ENCODE measurements around the gene SLC41A1. TPM values are rescaled to one million over a fixed set of nuclear protein-coding genes. Genes with fewer than 3 reads are reported as not detected.

The SLC41A1 gene
- total RNA-seq, 1 experiment from 2014 or later = 7.2 TPM

DNA sequence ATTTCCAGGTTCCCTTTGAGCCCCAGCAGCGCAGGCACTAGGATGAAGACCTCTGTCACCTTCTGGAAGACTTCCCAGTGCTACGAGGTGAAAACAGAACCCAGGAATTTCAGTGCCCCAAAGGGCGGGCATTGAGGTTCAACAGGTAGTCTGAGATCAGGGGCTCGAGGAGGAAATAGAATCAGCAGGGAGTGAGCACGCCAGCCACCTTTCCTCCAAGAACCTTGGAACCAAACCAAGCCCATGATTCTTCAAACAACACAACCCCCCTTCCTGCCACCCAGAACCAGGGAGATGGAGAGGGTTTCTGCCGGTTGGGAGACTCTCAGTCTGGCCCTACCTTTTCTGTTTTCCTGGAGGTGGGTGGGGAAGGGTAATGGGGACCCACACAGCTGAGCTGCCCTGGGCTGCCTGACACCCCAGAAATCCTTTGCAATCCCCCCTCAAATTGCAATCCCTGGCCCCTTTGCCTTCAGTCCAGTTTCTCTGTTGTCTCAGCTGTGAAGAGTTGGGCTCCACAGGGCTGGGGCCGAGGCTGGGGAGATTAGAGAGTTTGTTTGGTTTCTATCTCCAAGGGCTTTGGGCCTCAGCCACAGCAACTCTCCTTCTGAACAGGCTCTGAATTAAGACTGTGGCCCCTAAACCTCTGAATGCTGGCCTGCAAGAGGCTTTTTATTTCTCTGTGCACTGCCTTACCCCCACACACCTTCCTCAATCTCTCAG, 11.9 kb downstream of the SLC41A1 start:
- no peak overlapping the region for H3K4me3 ChIP-seq
- H3K27me3 ChIP-seq = no peaks in the 10 kb centered on the region
- DNase-seq = no peak
- no peaks in the 10 kb centered on the region for H3K9me3 ChIP-seq
- H3K36me3 ChIP-seq = peaks cover 61% of the 10 kb centered on the region

DNA sequence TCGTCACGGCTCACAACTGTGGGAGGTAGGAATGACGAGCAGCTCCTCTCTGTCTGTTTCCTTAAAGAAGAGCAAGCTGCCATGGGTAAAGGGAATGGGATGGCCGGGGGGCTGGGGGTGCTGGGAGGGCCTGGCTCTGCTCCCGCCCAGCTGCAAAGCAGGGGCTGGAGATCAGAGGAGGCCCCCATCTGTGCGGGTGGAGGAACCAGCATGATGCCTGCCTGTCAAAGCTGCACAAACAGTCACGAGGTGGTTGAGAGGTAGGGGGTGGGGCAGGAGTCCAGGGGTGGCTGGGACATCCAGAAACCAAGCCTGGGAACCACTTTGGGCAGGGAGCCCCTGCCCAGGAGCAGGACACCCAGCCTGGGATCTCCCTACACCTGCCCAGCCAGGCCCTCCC, 12.6 kb downstream of the SLC41A1 start:
- peaks cover 61% of the 10 kb centered on the region for H3K36me3 ChIP-seq
- DNase-seq = no peak
- H3K27me3 ChIP-seq = no peaks in the 10 kb centered on the region
- H3K4me3 ChIP-seq = no peak overlapping the region
- no peaks in the 10 kb centered on the region for H3K9me3 ChIP-seq

DNA sequence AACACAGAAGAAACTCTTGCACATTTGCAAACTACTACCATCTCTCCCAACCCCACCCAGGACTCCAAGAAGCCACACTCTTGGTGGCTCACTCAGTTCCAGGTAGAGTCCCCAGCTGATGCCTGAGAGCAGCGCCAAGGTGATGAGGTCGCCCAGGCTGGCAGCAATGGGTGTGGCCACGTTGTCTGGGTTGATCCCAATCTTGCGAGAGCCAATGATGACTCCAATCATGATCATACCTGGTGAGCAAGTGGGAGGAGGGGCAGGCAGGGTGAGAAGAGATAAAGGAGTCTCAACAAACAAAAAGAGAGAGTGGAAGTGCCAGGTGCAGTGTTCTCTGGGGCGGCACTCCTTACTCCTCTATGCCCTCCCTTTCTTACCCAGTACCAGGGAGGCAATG, 14.4 kb downstream of the SLC41A1 start:
- H3K27me3 ChIP-seq = no peaks in the 10 kb centered on the region
- H3K4me3 ChIP-seq = no peak overlapping the region
- H3K36me3 ChIP-seq = peaks cover 65% of the 10 kb centered on the region
- DNase-seq = no peak
- H3K9me3 ChIP-seq = no peaks in the 10 kb centered on the region

DNA sequence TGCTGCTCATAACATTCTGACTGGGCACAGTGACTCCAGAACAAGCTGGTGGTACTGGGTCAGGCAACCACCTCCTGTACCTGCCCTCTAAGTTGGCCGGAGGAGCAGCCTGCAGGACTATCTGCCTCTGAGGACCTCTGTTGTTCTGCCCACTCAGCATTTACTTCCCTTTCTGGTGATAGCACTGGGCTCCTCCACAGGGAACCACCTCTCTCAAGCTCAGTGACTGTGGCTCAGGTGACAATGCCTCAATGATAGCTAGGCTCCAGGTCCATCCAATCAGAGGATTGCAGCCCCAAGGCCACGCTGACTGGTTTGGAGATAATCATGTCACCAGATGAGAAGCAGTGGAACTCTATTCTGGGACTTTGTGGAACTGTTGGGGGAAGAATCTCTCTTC, 15.8 kb downstream of the SLC41A1 start:
- Histone ChIP-seq H3K36me3 (peaks cover 69% of the 10 kb centered on the region), H3K9me3 (no peaks in the 10 kb centered on the region), H3K27me3 (no peaks in the 10 kb centered on the region), H3K4me3 (no peak overlapping the region)
- DNase-seq = no peak

DNA sequence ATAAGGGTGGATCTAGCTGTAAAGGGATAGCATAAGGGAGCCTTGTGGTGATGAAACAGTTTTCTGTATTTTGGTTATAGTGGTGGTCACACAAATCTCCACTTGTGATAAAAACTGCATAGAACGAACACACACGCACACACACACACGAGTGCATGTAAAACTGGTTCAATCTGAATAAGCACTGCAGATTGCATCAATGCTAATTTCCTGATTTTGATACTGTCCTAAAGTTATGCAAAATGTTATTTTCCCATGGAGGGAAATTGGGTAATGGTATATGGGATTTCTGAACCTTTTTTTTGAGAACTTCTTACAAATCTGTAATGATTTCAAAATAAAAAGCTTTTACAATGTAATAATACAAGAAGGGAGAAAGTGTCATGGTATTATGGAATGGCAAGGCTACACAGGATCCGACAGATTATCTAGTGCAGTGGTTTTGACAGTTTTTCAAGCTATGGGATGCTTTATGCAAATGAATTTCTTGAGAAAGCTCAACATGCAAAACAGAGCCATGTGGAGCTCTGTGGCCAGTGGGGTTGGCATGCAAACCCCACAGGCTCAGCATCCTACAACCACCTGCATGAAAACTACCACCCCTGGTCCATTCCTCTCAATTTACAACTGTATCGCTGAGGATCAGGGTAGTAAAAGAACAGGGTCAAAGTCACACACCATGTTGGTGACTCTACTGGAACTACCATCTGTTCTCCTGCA, 18.8 kb downstream of the SLC41A1 start:
- DNase-seq = no peak
- peaks cover 67% of the 10 kb centered on the region for H3K36me3 ChIP-seq
- H3K4me3 ChIP-seq = no peak overlapping the region
- H3K27me3 ChIP-seq = no peaks in the 10 kb centered on the region
- H3K9me3 ChIP-seq = no peaks in the 10 kb centered on the region

DNA sequence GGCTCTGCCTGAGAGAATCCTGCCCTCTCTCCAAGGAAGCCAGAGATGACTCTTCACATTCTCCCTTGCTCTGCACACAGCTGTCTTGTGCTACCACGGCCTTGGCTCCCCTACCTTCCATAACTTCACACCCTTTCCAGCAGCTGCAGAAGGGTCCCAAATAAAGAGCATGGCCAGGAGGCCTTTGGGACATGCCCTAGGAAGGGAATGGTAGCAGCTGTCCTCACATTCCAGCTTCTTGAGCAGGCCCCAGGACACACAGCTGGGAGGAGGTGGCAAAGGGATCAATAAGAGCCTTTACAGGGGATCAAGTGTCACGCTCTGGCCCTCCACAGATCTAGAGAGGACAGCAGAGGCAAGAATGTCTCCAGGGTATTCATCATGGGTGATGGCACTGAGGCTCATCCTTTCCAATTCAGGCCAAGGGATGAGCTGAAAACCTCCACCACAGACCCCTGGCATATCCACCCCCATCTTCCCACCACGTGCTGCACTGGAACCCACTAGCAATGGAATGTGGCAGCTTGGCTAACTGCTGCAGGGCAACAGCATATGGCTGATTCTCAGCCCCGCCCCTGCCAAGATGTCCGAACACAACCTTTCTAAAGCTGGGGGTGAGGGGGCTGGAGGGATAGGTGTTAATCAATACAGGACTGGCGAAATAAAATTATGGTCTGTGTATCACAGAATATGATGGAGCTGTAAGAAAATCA, 19.9 kb downstream of the SLC41A1 start:
- Histone ChIP-seq H3K36me3 (peaks cover 60% of the 10 kb centered on the region), H3K4me3 (no peak overlapping the region)
- DNase-seq = no peak

DNA sequence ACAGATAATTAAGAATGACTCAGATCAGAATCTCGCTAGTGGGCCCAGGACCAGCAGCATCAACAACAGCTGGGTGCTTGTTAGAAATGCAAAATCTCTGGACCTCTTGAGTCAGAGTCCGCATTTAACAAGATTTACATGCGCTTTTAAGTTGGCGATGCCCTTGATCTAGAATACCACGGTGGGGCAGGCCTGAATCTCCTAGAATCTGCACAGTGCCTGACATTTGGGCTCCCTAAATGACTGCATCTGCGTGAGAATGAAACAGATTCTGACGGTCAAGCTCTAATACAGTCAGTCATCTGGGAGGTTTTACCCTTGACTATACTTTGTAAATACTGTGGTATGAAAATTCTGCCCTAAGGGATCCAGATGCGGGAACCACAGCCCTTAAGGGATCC, 20.5 kb downstream of the SLC41A1 start:
- H3K36me3 ChIP-seq = peaks cover 56% of the 10 kb centered on the region
- no peaks in the 10 kb centered on the region for H3K27me3 ChIP-seq
- no peak overlapping the region for H3K4me3 ChIP-seq
- no peaks in the 10 kb centered on the region for H3K9me3 ChIP-seq
- DNase-seq = no peak

More for the DNA sequence above, 19.9 kb downstream of the SLC41A1 start:
- H3K9me3 ChIP-seq = no peaks in the 10 kb centered on the region
- no peaks in the 10 kb centered on the region for H3K27me3 ChIP-seq

DNA sequence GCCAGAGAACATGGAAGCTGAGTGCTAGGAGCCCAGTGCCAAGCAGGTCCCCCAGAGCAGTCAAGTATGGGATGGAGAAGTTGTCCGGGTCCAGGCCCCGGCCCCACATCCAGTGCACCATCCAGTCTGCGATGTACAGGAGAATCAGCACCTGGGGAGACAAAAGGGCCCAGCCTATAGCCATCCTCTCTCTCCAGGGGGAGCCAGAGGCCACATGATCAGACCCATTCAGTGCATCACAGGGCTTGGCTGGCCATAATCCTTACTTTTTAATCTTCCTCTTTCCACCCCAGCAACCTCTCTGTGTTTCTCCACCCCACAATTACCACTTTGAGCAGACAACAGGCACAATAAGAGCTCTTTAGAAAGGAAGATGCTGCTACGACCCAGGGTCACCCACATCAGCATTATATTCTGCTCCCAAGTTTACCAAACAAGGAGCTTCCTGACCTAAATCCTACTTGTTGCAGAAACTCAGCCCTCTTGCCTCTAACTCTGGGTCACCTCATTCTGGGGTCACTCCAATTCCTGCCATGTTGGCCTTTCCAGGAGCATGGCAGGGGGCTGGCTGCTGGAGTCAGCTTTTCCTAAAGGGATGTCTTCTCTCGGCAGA, 21.3 kb downstream of the SLC41A1 start:
- no peak overlapping the region for H3K4me3 ChIP-seq
- no peaks in the 10 kb centered on the region for H3K27me3 ChIP-seq
- no peaks in the 10 kb centered on the region for H3K9me3 ChIP-seq
- DNase-seq = peak; percentile 43
- H3K36me3 ChIP-seq = peaks cover 50% of the 10 kb centered on the region

DNA sequence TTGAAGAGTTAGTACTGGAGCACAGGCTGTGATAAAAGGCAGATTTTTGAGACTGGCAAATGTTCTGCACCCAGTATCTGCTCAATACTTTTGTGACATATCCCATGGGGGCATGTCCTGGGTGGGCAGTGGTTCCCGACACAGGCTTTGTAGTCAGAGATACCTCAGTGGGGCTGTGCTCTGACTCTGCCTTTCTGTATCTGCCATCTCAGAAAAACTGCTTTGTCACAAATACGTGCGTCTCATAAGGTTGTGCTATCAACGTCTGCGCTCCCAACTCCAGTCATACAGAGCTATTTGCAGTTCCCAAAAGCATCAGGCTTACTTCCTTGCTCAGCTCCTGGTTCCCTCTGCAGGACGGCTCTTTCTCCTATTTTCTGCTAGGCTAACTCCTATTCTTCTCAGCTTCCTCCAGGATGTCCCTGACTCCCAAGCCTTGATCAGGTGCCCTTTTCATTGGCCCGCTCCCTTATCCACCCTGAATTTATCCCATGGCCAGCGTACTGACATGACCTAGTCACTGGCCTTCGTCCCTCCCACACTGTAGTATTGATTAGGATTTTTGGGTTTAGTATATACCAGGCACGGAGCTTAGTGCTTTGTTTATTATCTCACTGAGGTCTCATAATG, 25.6 kb downstream of the SLC41A1 start:
- peaks cover 20% of the 10 kb centered on the region for H3K36me3 ChIP-seq
- DNase-seq = no peak
- no peaks in the 10 kb centered on the region for H3K27me3 ChIP-seq
- no peaks in the 10 kb centered on the region for H3K9me3 ChIP-seq
- H3K4me3 ChIP-seq = no peak overlapping the region

DNA sequence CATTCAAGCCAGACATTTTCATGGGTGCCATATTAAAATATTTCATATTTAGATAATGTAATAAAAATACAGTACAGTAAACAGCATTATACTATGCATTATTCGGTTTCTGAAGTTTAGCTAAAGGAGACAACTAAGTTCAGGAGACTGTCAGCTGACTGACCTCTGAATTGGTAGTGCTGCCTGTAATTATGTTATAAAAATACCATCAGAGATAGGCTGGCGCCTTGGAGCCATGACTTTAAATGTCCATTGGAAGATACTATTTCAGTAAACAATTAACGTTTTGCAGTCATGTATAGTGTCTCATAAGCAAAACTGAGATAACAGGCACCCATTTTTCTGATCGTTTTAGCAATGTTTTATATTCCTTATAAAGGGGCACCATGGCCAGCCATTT, 26.4 kb downstream of the SLC41A1 start:
- Histone ChIP-seq H3K36me3 (peaks cover 20% of the 10 kb centered on the region), H3K4me3 (no peak overlapping the region), H3K9me3 (no peaks in the 10 kb centered on the region), H3K27me3 (no peaks in the 10 kb centered on the region)
- no peak for DNase-seq

DNA sequence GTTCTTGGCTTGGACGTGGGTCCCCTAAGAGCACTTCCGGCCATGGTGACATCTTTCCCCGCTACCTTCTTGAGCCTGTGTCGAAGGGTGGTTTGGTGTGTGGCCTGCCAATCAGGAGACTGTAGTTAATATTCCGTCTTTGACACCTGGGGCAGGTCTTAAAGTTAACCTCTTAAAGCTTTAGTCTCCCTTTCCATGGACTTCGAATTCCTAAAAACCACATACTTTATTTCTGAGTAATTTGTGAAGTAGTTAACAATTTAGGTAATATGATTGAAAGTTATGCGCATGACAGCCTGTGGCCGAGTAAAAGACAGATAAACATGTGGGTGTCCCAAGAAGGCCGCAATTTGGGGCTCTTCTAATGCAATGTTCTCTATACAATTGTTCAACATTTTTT, 27.6 kb downstream of the SLC41A1 start:
- no peak for DNase-seq
- Histone ChIP-seq H3K9me3 (no peaks in the 10 kb centered on the region), H3K36me3 (peaks cover 9% of the 10 kb centered on the region), H3K27me3 (no peaks in the 10 kb centered on the region), H3K4me3 (no peak overlapping the region)

DNA sequence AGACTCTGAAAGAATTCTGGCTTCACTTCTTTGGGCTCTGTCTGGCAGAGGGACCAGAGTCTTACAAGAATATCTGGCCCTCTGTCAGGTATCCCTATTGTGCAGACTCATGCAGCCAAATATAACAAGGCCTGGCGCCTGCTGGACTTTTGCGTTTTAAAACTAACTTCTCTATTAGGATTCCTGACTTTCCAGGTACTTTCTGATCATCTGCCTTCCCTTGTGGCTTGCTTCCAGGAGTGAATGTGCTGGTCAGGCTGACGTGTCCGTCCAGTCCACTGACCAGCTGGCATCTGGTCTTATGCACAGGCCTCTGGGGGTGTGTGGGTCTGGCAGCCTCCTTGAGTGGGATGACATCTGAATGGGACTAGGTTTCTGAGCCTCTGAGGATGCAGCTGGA, 29.1 kb downstream of the SLC41A1 start:
- Histone ChIP-seq H3K4me3 (no peak overlapping the region), H3K27me3 (no peaks in the 10 kb centered on the region), H3K36me3 (no peaks in the 10 kb centered on the region), H3K9me3 (no peaks in the 10 kb centered on the region)
- DNase-seq = peak; percentile 91

DNA sequence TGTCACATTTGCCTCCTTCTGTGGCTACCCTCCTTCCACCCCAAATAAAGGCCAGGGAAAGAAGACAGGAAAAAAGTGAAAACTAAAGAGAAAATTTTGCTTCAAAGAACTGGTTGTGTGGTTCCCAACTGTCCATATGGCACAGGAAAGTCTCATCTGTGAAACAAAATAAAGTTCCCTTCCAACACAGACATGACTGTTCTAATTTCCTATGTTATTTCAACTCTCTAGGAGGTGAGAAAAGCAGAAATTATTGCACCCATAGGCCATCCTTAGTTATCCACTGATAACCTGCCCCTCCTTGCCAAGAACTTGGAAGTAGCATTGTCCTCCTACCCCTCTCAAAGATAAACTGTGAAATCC, 29.6 kb downstream of the SLC41A1 start:
- Histone ChIP-seq H3K36me3 (no peaks in the 10 kb centered on the region), H3K4me3 (no peak overlapping the region), H3K9me3 (no peaks in the 10 kb centered on the region), H3K27me3 (no peaks in the 10 kb centered on the region)
- DNase-seq = no peak

DNA sequence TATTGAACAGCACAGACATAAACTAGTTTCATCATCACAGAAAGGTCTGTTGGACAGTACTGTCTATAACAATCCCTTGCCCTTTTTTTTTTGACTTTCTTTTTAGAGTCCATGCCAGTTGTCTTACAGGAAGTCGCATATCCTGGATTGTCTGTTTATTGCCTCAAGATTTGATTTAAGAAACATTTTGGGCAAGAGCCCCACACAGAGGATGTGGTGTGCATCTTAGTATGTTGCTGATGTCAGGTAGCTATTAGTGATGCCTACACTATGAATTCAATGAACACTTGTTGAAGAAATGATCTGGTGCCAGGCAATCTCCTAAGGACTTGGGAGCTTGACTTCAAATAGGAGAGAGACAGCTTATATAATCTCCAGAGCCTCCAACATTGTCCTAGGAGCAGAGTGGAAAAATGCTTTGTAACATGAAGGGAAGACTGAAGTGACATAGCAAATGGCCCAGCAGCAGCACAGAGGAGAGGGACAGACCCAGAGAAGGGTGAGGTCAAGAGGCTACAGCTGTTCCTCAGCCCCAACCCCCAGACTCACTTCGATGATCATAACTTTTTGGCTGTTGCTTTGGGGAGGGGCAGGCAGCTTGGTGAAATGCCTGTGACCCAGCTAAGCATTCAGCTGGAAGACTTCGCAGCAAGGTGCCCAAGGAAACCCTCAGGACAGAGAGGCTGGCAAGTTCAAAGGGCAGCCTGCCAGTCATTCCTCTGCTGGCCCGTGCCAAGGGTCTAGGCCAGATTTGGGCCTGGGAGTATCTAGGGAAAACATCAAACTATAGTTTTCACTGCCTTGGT, 30.2 kb downstream of the SLC41A1 start:
- H3K9me3 ChIP-seq = no peaks in the 10 kb centered on the region

DNA sequence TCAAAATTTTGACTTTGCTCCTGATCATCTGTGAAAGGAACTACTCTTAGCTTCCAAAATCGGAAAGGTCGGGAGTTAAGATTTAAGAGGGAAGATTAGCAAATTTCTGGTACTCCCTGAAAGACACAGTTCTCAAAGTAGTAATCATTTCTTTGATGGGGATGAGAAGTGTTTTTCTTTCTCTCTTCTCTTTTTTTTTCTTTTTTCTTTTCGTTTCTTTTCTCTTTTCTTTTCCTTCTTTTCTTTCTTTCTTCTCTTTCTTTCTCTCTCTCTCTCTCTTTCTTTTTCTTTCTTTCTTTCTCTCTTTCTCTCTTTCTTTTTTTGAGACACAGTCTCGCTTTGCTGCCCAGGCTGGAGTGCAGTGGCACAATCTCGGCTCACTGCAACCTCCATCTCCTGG, 32.7 kb downstream of the SLC41A1 start:
- no peaks in the 10 kb centered on the region for H3K36me3 ChIP-seq
- H3K4me3 ChIP-seq = no peak overlapping the region
- no peaks in the 10 kb centered on the region for H3K27me3 ChIP-seq
- no peak for DNase-seq
- H3K9me3 ChIP-seq = no peaks in the 10 kb centered on the region

More for the DNA sequence above, 30.2 kb downstream of the SLC41A1 start:
- DNase-seq = peak; percentile 62
- Histone ChIP-seq H3K4me3 (no peak overlapping the region), H3K36me3 (no peaks in the 10 kb centered on the region), H3K27me3 (no peaks in the 10 kb centered on the region)

DNA sequence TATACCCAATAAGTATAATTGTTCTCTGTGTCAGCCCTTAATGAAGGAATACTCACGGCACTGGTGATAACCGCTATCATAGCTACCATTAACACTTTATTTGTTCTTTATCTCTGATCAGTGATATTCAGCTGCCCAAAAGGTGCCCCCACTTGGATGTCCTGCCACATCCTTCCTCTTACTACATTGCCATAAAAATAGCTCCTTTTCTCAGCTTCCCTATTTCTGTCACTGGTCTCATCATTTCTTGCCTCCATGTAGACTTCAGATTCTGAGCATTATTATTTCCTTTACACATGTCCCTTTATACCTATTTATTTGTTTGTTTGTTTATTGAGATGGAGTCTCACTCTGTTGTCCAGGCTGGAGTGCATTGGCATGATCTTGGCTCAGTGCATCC, 35.0 kb downstream of the SLC41A1 start:
- Histone ChIP-seq H3K9me3 (no peaks in the 10 kb centered on the region), H3K4me3 (no peak overlapping the region), H3K36me3 (peaks cover under 1% of the 10 kb centered on the region; the same call in 1 of the 2 replicates), H3K27me3 (no peaks in the 10 kb centered on the region)
- no peak for DNase-seq

Data from MG63 (cell line).